K562 (cell line): Measurements from ENCODE around the gene DPH1. TPM values are rescaled to one million over a fixed set of nuclear protein-coding genes. Genes with fewer than 3 reads are reported as not detected.

Source experiments
- ATAC-seq: fragments of 200-7000 bp; cut with Tn5 transposase; 3 replicates; pipeline ENCODE4 v1.9.1; 2020; ENCODE audit warnings: moderate library complexity
- BruUV-seq: library from RNA; stranded (reverse); fragments of 400-500 nt; replicated peaks from 2 replicates; lab custom pipeline; 2021; lab: Mats Ljungman, UMichigan
- CTCF ChIA-PET: fragments of 300-600 bp; formaldehyde crosslinking; extraction: SDS; loops from one replicate; lab custom pipeline; 2021; ENCODE audit warnings: low intra/inter-chr PET ratio; lab: Yijun Ruan, JAX
- POLR2A ChIA-PET: fragments of 300-600, 350-650 bp; sonication (Branson Sonifier 250); formaldehyde crosslinking; extraction: SDS; loops from one replicate; lab custom pipeline; 2021; ENCODE audit warnings: antibody characterized with exemption, inconsistent platforms; lab: Yijun Ruan, JAX
- DNase-seq, 4 experiments: peaks; one replicate each; pipeline versions ENCODE4 v3.0.0 to v3.0.0-alpha.2; 2011 to 2018; ENCODE audit warnings: low spot score in 3 of 4, mixed read lengths in 3 of 4; ENCODE audit errors: extremely low read depth in 1 of 4
- FAIRE-seq: peaks from 2 replicates; lab custom pipeline; 2011; peaks lifted over from hg19 to GRCh38; lab: Jason Lieb, UNC
- H2AFZ ChIP-seq: 2 replicates; pipeline ENCODE4 v1.6.0; 2011; ENCODE audit warnings: low read depth, low read length, control low read depth, inconsistent platforms
- H3K27ac ChIP-seq: fragments of 200-600 bp; 3 replicates; pipeline ENCODE4 v1.8.0; 2011; ENCODE audit warnings: low read depth, mild to moderate bottlenecking, control low read depth, inconsistent platforms, low read length, moderate library complexity, mixed read lengths; ENCODE audit errors: extremely low read depth
- H3K27me3 ChIP-seq, 2 experiments: fragments of 300-600 bp in 1 of 2; 2 replicates in 1 of 2; 3 replicates in 1 of 2; pipeline versions ENCODE4 v1.6.0 to v1.8.0; 2011; ENCODE audit warnings: inconsistent platforms in 2 of 2, low read length in 2 of 2, mild to moderate bottlenecking in 1 of 2, mixed read lengths in 1 of 2, moderate library complexity in 1 of 2; ENCODE audit not compliant: control insufficient read depth in 2 of 2, insufficient read depth in 2 of 2
- H3K36me3 ChIP-seq: fragments of 300-600 bp; 3 replicates; pipeline ENCODE4 v1.8.0; 2011; ENCODE audit warnings: mild to moderate bottlenecking, low read length, inconsistent platforms; ENCODE audit not compliant: control insufficient read depth, insufficient read depth
- H3K4me1 ChIP-seq, 2 experiments: fragments of 200-600 bp in 1 of 2; replicated peaks in 1 of 2; 2 replicates in 1 of 2; 3 replicates in 1 of 2; pipeline versions ENCODE4 v1.5.1 to v1.8.0; 2011; ENCODE audit warnings: inconsistent platforms in 2 of 2, low read length in 2 of 2, mild to moderate bottlenecking in 1 of 2, mixed read lengths in 1 of 2, moderate library complexity in 1 of 2; ENCODE audit not compliant: control insufficient read depth in 2 of 2, insufficient read depth in 2 of 2
- H3K4me2 ChIP-seq: 2 replicates; pipeline ENCODE4 v1.6.1; 2011; ENCODE audit warnings: low read length, control low read depth, inconsistent platforms, mixed read lengths; ENCODE audit not compliant: insufficient read depth
- H3K4me3 ChIP-seq: fragments of 200-600 bp; sonication (generic), shearing (Covaris generic); 2 replicates; pipeline ENCODE4 v1.5.1; 2016; ENCODE audit warnings: control low read depth, inconsistent platforms
- H3K79me2 ChIP-seq: fragments of 200-600 bp; 3 replicates; pipeline ENCODE4 v1.8.0; 2011; ENCODE audit warnings: low read length, inconsistent platforms; ENCODE audit not compliant: control insufficient read depth, insufficient read depth
- H3K9ac ChIP-seq, 2 experiments: 2 replicates each; pipeline versions ENCODE4 v1.6.0 to v1.6.1; 2011; ENCODE audit warnings: low read depth in 2 of 2, low read length in 2 of 2, control low read depth in 1 of 2, inconsistent platforms in 1 of 2, mild to moderate bottlenecking in 1 of 2, mixed read lengths in 1 of 2; ENCODE audit not compliant: insufficient read depth in 1 of 2
- H3K9me1 ChIP-seq: one replicate; pipeline ENCODE4 v1.6.0; 2011; ENCODE audit warnings: inconsistent platforms, mild to moderate bottlenecking, low read length, moderate library complexity; ENCODE audit not compliant: control insufficient read depth, insufficient read depth
- H3K9me3 ChIP-seq: replicated peaks from 2 replicates; pipeline ENCODE4 v1.5.1; 2011; ENCODE audit warnings: low read depth, low read length, inconsistent platforms; ENCODE audit not compliant: control insufficient read depth, insufficient read depth
- H4K20me1 ChIP-seq: replicated peaks from 2 replicates; pipeline ENCODE4 v1.6.1; 2011; ENCODE audit warnings: low read length, inconsistent platforms, mixed read lengths; ENCODE audit not compliant: control insufficient read depth, insufficient read depth
- PHB2 ChIP-seq: fragments of 450-650 bp; IDR thresholded peaks from 2 replicates; pipeline ENCODE4 v1.6.1; 2017; ENCODE audit warnings: low read depth
- WGBS: fragments of 100-300 bp; shearing (Covaris generic); methylation state at CpG from one replicate; pipeline ENCODE4 v1.1.6; 2016; ENCODE audit warnings: low coverage, mixed read lengths; ENCODE audit not compliant: insufficient coverage; ENCODE audit errors: missing lambda C conversion rate; 5-methylcytosine and 5-hydroxymethylcytosine counted together
- in situ Hi-C: fragments of 300-500 bp; cut with MboI; formaldehyde crosslinking; loops from 4 replicates; pipeline ENCODE4 v1.15.0; 2018; ENCODE audit warnings: inconsistent platforms, mixed read lengths
- intact Hi-C: fragments of 100-400 bp; cut with micrococcal nuclease; formaldehyde crosslinking; loops from 2 replicates; pipeline ENCODE4 v1.14.2; 2022
- polyA plus RNA-seq, 8 experiments: library from polyadenylated mRNA; depleted of rRNA in 4 of 8; stranded (reverse) in 5 of 8; unstranded in 3 of 8; fragments of >200 nt; fragmentation: Nextera tagmentation in 2 of 8; fragmentation: Illumina TruSeq in 1 of 8; extraction: Ambion mirVana in 2 of 8; extraction: Trizol in 1 of 8; gene quantifications; 2 replicates each; pipeline versions ENCODE4 v1.2.1 to v1.2.3, GENCODE V29; 2011 to 2014; ENCODE audit warnings: inconsistent platforms in 1 of 8, missing spikeins in 1 of 8
- total RNA-seq, 7 experiments: library from RNA; depleted of rRNA in 6 of 7; stranded (reverse); fragments of >200 nt in 6 of 7; fragmentation: Illumina TruSeq in 2 of 7; extraction: Trizol in 2 of 7; gene quantifications; 2 replicates each; pipeline versions ENCODE4 v1.2.1 to v1.2.3, GENCODE V29; 2011 to 2021; ENCODE audit warnings: low replicate concordance in 1 of 7
- TF ChIP-seq, protein P1 (sequence below), 2 experiments: fragments of 450-650 bp; formaldehyde crosslinking in 1 of 2; IDR thresholded peaks; 2 replicates each; pipeline versions ENCODE4 v1.4.0 to v1.6.1; 2014 to 2020; ENCODE audit warnings: mild to moderate bottlenecking in 2 of 2, borderline replicate concordance in 1 of 2, low read depth in 1 of 2

Gene DPH1
- total and polyA plus RNA-seq, 9 of the 15 experiments (the other 6 are each of a cell fraction or from before 2014, with no cell fraction given) = 0.42 to 40.6 (median 20.2) TPM

DNA sequence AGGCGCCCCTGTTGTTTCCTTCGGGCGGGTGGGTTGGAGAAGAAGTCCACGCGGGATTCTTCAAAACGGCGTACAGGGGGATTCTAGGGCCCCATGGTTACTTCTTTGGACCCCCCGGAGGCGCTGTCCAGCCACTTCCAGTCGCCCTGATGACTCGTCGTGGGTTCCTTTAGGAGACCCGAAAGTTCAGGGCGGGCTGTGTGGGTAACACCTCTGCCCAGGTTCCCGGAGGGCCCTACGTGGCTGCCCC, 24.2 kb downstream of the DPH1 start:
- 48% methylated on average over 9 of the region's 16 CpGs for WGBS
- ATAC-seq = no peak
- ChIA-PET CTCF (interaction anchor here (2.2 kb wide), 1 partner anchor 190 kb away, joined by 25 read pairs; no protein-coding TSS in a partner anchor), POLR2A (no interaction called here)
- in situ Hi-C loops (no loop called here), intact Hi-C loops (loop anchor here (1.0 to 10.0 kb wide), 3 partner anchors 121 to 298 kb away; no protein-coding TSS in a partner anchor)
- H3K27me3 ChIP-seq = no peaks in the 10 kb centered on the region
- H3K9me1 ChIP-seq = no peaks in the 10 kb centered on the region
- no TSS peak for BruUV-seq
- no peak overlapping the region for H2AFZ ChIP-seq
- no peaks in the 10 kb centered on the region for H4K20me1 ChIP-seq
- H3K4me2 ChIP-seq = peak overlapping the region; percentile 55
- no peak for DNase-seq
- H3K36me3 ChIP-seq = no peaks in the 10 kb centered on the region
- H3K4me3 ChIP-seq = peak overlapping the region; percentile 37
- peaks cover 2 to 56% of the 10 kb centered on the region in 2 experiments; a peak in 4 of 5 replicates for H3K4me1 ChIP-seq
- H3K27ac ChIP-seq = no peak overlapping the region
- no peaks in the 10 kb centered on the region for H3K9me3 ChIP-seq
- TF ChIP-seq, protein P1, sequence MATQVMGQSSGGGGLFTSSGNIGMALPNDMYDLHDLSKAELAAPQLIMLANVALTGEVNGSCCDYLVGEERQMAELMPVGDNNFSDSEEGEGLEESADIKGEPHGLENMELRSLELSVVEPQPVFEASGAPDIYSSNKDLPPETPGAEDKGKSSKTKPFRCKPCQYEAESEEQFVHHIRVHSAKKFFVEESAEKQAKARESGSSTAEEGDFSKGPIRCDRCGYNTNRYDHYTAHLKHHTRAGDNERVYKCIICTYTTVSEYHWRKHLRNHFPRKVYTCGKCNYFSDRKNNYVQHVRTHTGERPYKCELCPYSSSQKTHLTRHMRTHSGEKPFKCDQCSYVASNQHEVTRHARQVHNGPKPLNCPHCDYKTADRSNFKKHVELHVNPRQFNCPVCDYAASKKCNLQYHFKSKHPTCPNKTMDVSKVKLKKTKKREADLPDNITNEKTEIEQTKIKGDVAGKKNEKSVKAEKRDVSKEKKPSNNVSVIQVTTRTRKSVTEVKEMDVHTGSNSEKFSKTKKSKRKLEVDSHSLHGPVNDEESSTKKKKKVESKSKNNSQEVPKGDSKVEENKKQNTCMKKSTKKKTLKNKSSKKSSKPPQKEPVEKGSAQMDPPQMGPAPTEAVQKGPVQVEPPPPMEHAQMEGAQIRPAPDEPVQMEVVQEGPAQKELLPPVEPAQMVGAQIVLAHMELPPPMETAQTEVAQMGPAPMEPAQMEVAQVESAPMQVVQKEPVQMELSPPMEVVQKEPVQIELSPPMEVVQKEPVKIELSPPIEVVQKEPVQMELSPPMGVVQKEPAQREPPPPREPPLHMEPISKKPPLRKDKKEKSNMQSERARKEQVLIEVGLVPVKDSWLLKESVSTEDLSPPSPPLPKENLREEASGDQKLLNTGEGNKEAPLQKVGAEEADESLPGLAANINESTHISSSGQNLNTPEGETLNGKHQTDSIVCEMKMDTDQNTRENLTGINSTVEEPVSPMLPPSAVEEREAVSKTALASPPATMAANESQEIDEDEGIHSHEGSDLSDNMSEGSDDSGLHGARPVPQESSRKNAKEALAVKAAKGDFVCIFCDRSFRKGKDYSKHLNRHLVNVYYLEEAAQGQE (IDR thresholded peaks at IDR 0.05; ENCODE audit: borderline replicate concordance) = 0 out of 2 replicates have a peak, but pooled peaks have one; percentile 9
- TF ChIP-seq, protein P1 (CRISPR knock-in tag; IDR thresholded peaks at IDR 0.05; ENCODE audit: low read depth) = no peak
- no peak for TF ChIP-seq PHB2
- FAIRE-seq = no peak
- peak overlapping the region in 1 of 2 experiments; percentile 58; a peak in 2 of 4 replicates for H3K9ac ChIP-seq
- no peaks in the 10 kb centered on the region for H3K79me2 ChIP-seq
